Measurements from ENCODE around the gene KRT2. TPM values are rescaled to one million over a fixed set of nuclear protein-coding genes. Genes with fewer than 3 reads are reported as not detected.

Gene KRT2
- total RNA-seq, 4 donors from 2014 or later = not detected

- intact Hi-C loops (cut with DNase I) = no loop called here
- WGBS = 90% methylated on average over 20 of the region's 28 CpGs
Measured at GRCh38 chr12:52675301-52675701, 23.3 kb upstream of the KRT2 start.

GRCh38 chr12:52674433-52674775 lies 22.4 kb upstream of the KRT2 start:
- WGBS = 99% methylated on average over 4 of the region's 4 CpGs
- no peak for DNase-seq (ENCODE audit: extremely low spot score)
- H3K36me3 ChIP-seq = no peaks in the 10 kb centered on the region
- no peaks in the 10 kb centered on the region for H3K27me3 ChIP-seq
- no peak overlapping the region for H3K27ac ChIP-seq (replicated peaks in 1 of 4)
- no peaks in the 10 kb centered on the region for H3K9me3 ChIP-seq
- H3K4me1 ChIP-seq = peaks cover 0 to 34% (median 17%) of the 10 kb centered on the region in 4 donors
- no peak overlapping the region for H3K4me3 ChIP-seq
- intact Hi-C loops (cut with DNase I) = no loop called here
- TF ChIP-seq CTCF (IDR thresholded peaks at IDR 0.05) = no peak
- TF ChIP-seq POLR2AphosphoS5 (IDR thresholded peaks at IDR 0.05) = no peak
- no peak for TF ChIP-seq POLR2A (IDR thresholded peaks at IDR 0.05; ENCODE audit: low read depth)
- TF ChIP-seq EP300 (IDR thresholded peaks at IDR 0.05) = no peak

More at GRCh38 chr12:52675301-52675701, 23.3 kb upstream of the KRT2 start:
- Histone ChIP-seq H3K27me3 (peaks cover 0 to 5% (median 0%) of the 10 kb centered on the region in 4 donors), H3K4me1 (peaks cover 0 to 34% (median 17%) of the 10 kb centered on the region in 4 donors), H3K27ac (replicated peaks in 1 of 4) (no peak overlapping the region), H3K36me3 (no peaks in the 10 kb centered on the region), H3K9me3 (no peaks in the 10 kb centered on the region), H3K4me3 (no peak overlapping the region)
- no peak for DNase-seq (ENCODE audit: extremely low spot score)
- TF ChIP-seq POLR2AphosphoS5 (IDR thresholded peaks at IDR 0.05) (no peak), CTCF (IDR thresholded peaks at IDR 0.05) (no peak), EP300 (IDR thresholded peaks at IDR 0.05) (no peak), POLR2A (IDR thresholded peaks at IDR 0.05; ENCODE audit: low read depth) (no peak)

GRCh38 chr12:52673713-52674432 lies 21.9 kb upstream of the KRT2 start:
- H3K36me3 ChIP-seq = no peaks in the 10 kb centered on the region
- H3K27me3 ChIP-seq = no peaks in the 10 kb centered on the region
- H3K4me1 ChIP-seq = peaks cover 0 to 34% (median 17%) of the 10 kb centered on the region in 4 donors
- no peak for TF ChIP-seq CTCF (IDR thresholded peaks at IDR 0.05)
- TF ChIP-seq POLR2A (IDR thresholded peaks at IDR 0.05; ENCODE audit: low read depth) = no peak
- no peak for TF ChIP-seq EP300 (IDR thresholded peaks at IDR 0.05)
- TF ChIP-seq POLR2AphosphoS5 (IDR thresholded peaks at IDR 0.05) = no peak
- intact Hi-C loops (cut with DNase I) = no loop called here
- H3K4me3 ChIP-seq = no peak overlapping the region
- no peak overlapping the region for H3K27ac ChIP-seq (replicated peaks in 1 of 4)
- DNase-seq (ENCODE audit: extremely low spot score) = no peak
- WGBS = 65% methylated on average over 3 of the region's 3 CpGs
- no peaks in the 10 kb centered on the region for H3K9me3 ChIP-seq

GRCh38 chr12:52673217-52673616 lies 21.2 kb upstream of the KRT2 start:
- H3K9me3 ChIP-seq = no peaks in the 10 kb centered on the region
- WGBS = 32% methylated on average over 5 of the region's 5 CpGs
- no peaks in the 10 kb centered on the region for H3K36me3 ChIP-seq
- H3K27me3 ChIP-seq = no peaks in the 10 kb centered on the region
- no peak overlapping the region for H3K4me3 ChIP-seq
- peak overlapping the region in 1 of 4 donors; percentile 20 for H3K27ac ChIP-seq (replicated peaks in 1 of 4)
- no peak for DNase-seq (ENCODE audit: extremely low spot score)
- intact Hi-C loops (cut with DNase I) = no loop called here
- TF ChIP-seq EP300 (IDR thresholded peaks at IDR 0.05) (no peak), CTCF (IDR thresholded peaks at IDR 0.05) (no peak), POLR2AphosphoS5 (IDR thresholded peaks at IDR 0.05) (no peak), POLR2A (IDR thresholded peaks at IDR 0.05; ENCODE audit: low read depth) (no peak)
- H3K4me1 ChIP-seq = peaks cover 0 to 34% (median 17%) of the 10 kb centered on the region in 4 donors

Data from esophagus muscularis mucosa (tissue), 4 donors.